ENCODE measurements around the gene TEX36.

- no peak for TF ChIP-seq POLR2A (IDR thresholded peaks at IDR 0.05)
- TF ChIP-seq, protein P1, sequence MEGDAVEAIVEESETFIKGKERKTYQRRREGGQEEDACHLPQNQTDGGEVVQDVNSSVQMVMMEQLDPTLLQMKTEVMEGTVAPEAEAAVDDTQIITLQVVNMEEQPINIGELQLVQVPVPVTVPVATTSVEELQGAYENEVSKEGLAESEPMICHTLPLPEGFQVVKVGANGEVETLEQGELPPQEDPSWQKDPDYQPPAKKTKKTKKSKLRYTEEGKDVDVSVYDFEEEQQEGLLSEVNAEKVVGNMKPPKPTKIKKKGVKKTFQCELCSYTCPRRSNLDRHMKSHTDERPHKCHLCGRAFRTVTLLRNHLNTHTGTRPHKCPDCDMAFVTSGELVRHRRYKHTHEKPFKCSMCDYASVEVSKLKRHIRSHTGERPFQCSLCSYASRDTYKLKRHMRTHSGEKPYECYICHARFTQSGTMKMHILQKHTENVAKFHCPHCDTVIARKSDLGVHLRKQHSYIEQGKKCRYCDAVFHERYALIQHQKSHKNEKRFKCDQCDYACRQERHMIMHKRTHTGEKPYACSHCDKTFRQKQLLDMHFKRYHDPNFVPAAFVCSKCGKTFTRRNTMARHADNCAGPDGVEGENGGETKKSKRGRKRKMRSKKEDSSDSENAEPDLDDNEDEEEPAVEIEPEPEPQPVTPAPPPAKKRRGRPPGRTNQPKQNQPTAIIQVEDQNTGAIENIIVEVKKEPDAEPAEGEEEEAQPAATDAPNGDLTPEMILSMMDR (IDR thresholded peaks at IDR 0.05) = no peak
- no peak for TF ChIP-seq POLR2AphosphoS5 (IDR thresholded peaks at IDR 0.05)
Observed at GRCh38 chr10:125709553-125710474, 26.9 kb upstream of the TEX36 start.
